ES-I3 (cell line): ENCODE results near the gene CXCL5.

Source experiments
- H3K36me3 ChIP-seq: 2 replicates; pipeline ENCODE4 v1.6.1; 2013; ENCODE audit warnings: mild to moderate bottlenecking, low read length, control low read depth, moderate library complexity; ENCODE audit not compliant: insufficient read depth
- H3K4me1 ChIP-seq: 2 replicates; pipeline ENCODE4 v1.6.1; 2013; ENCODE audit warnings: mild to moderate bottlenecking, control low read depth, low read length; ENCODE audit not compliant: insufficient read depth
- H3K9ac ChIP-seq: 2 replicates; pipeline ENCODE4 v1.6.1; 2013; ENCODE audit warnings: low read depth, mild to moderate bottlenecking, low read length, moderate library complexity
- H3K9me3 ChIP-seq: 2 replicates; pipeline ENCODE4 v1.6.1; 2013; ENCODE audit warnings: mild to moderate bottlenecking, low read length, moderate library complexity; ENCODE audit not compliant: control insufficient read depth, insufficient read depth

The CXCL5 gene

GRCh38 chr4:74031576-74031975 is 33.1 kb upstream of the CXCL5 start:
- no peaks in the 10 kb centered on the region for H3K9me3 ChIP-seq
- H3K4me1 ChIP-seq, result no peaks in the 10 kb centered on the region
- no peaks in the 10 kb centered on the region for H3K36me3 ChIP-seq
- H3K9ac ChIP-seq, result no peak overlapping the region

- H3K36me3 ChIP-seq, result no peaks in the 10 kb centered on the region
- no peaks in the 10 kb centered on the region for H3K4me1 ChIP-seq
- peaks cover 2% of the 10 kb centered on the region; the same call in 1 of the 2 replicates for H3K9me3 ChIP-seq
- no peak overlapping the region for H3K9ac ChIP-seq
Observed at GRCh38 chr4:74030285-74030684, 31.8 kb upstream of the CXCL5 start.

- Histone ChIP-seq H3K9me3 (peaks cover 2% of the 10 kb centered on the region; the same call in 1 of the 2 replicates), H3K36me3 (no peaks in the 10 kb centered on the region), H3K4me1 (no peaks in the 10 kb centered on the region), H3K9ac (no peak overlapping the region)
Observed at GRCh38 chr4:74028504-74028903, 30.0 kb upstream of the CXCL5 start.

- H3K9ac ChIP-seq, result no peak overlapping the region
- H3K4me1 ChIP-seq, result no peaks in the 10 kb centered on the region
- H3K36me3 ChIP-seq, result no peaks in the 10 kb centered on the region
- peaks cover 2% of the 10 kb centered on the region; the same call in 1 of the 2 replicates for H3K9me3 ChIP-seq
Observed at GRCh38 chr4:74023709-74024108, 25.2 kb upstream of the CXCL5 start.

GRCh38 chr4:74021601-74022000 is 23.1 kb upstream of the CXCL5 start:
- H3K9ac ChIP-seq, result no peak overlapping the region
- peaks cover 2% of the 10 kb centered on the region; the same call in 1 of the 2 replicates for H3K9me3 ChIP-seq
- peaks cover 2% of the 10 kb centered on the region; the same call in 1 of the 2 replicates for H3K4me1 ChIP-seq
- H3K36me3 ChIP-seq, result no peaks in the 10 kb centered on the region

- Histone ChIP-seq H3K36me3 (no peaks in the 10 kb centered on the region), H3K9me3 (no peaks in the 10 kb centered on the region; the same call in 1 of the 2 replicates), H3K4me1 (peaks cover 15% of the 10 kb centered on the region), H3K9ac (no peak overlapping the region)
Observed at GRCh38 chr4:74018771-74019170, 20.3 kb upstream of the CXCL5 start.

- no peak overlapping the region for H3K9ac ChIP-seq
- H3K9me3 ChIP-seq, result no peaks in the 10 kb centered on the region; the same call in 1 of the 2 replicates
- H3K4me1 ChIP-seq, result peaks cover 15% of the 10 kb centered on the region
- H3K36me3 ChIP-seq, result no peaks in the 10 kb centered on the region
Observed at GRCh38 chr4:74018116-74018515, 19.6 kb upstream of the CXCL5 start.

GRCh38 chr4:74016068-74016467 is 17.6 kb upstream of the CXCL5 start:
- peaks cover 15% of the 10 kb centered on the region for H3K4me1 ChIP-seq
- H3K9me3 ChIP-seq, result no peaks in the 10 kb centered on the region; the same call in 1 of the 2 replicates
- no peaks in the 10 kb centered on the region for H3K36me3 ChIP-seq
- no peak overlapping the region for H3K9ac ChIP-seq

- no peaks in the 10 kb centered on the region; the same call in 1 of the 2 replicates for H3K9me3 ChIP-seq
- no peak overlapping the region for H3K9ac ChIP-seq
- no peaks in the 10 kb centered on the region for H3K36me3 ChIP-seq
- H3K4me1 ChIP-seq, result peaks cover 15% of the 10 kb centered on the region
Observed at GRCh38 chr4:74015126-74015780, 16.8 kb upstream of the CXCL5 start.

GRCh38 chr4:74014332-74014731 is 15.9 kb upstream of the CXCL5 start:
- peaks cover 15% of the 10 kb centered on the region for H3K4me1 ChIP-seq
- no peaks in the 10 kb centered on the region for H3K9me3 ChIP-seq
- H3K9ac ChIP-seq, result no peak overlapping the region
- H3K36me3 ChIP-seq, result no peaks in the 10 kb centered on the region

GRCh38 chr4:74013264-74013663 is 14.8 kb upstream of the CXCL5 start:
- Histone ChIP-seq H3K36me3 (no peaks in the 10 kb centered on the region), H3K4me1 (peaks cover 15% of the 10 kb centered on the region), H3K9me3 (no peaks in the 10 kb centered on the region), H3K9ac (no peak overlapping the region)

- Histone ChIP-seq H3K9me3 (no peaks in the 10 kb centered on the region), H3K4me1 (peaks cover 15% of the 10 kb centered on the region), H3K36me3 (no peaks in the 10 kb centered on the region), H3K9ac (no peak overlapping the region)
Observed at GRCh38 chr4:74012130-74012529, 13.7 kb upstream of the CXCL5 start.

GRCh38 chr4:74009307-74009706 is 10.8 kb upstream of the CXCL5 start:
- H3K36me3 ChIP-seq, result no peaks in the 10 kb centered on the region
- no peaks in the 10 kb centered on the region for H3K9me3 ChIP-seq
- no peaks in the 10 kb centered on the region for H3K4me1 ChIP-seq
- no peak overlapping the region for H3K9ac ChIP-seq

- no peaks in the 10 kb centered on the region for H3K36me3 ChIP-seq
- H3K9ac ChIP-seq, result no peak overlapping the region
Observed at GRCh38 chr4:74006009-74006476, 7.6 kb upstream of the CXCL5 start.

GRCh38 chr4:74005528-74005927 is 7.1 kb upstream of the CXCL5 start:
- H3K9me3 ChIP-seq, result no peaks in the 10 kb centered on the region
- H3K36me3 ChIP-seq, result no peaks in the 10 kb centered on the region
- H3K9ac ChIP-seq, result no peak overlapping the region
- no peaks in the 10 kb centered on the region for H3K4me1 ChIP-seq

More at GRCh38 chr4:74006009-74006476, 7.6 kb upstream of the CXCL5 start:
- H3K4me1 ChIP-seq, result no peaks in the 10 kb centered on the region
- H3K9me3 ChIP-seq, result no peaks in the 10 kb centered on the region
